ENCODE results near the gene PTPRT. TPM values are rescaled to one million over a fixed set of nuclear protein-coding genes. Genes with fewer than 3 reads are reported as not detected.

Gene PTPRT
- total RNA-seq, 2 donors from 2014 or later = 0.26 to 0.27 TPM

DNA sequence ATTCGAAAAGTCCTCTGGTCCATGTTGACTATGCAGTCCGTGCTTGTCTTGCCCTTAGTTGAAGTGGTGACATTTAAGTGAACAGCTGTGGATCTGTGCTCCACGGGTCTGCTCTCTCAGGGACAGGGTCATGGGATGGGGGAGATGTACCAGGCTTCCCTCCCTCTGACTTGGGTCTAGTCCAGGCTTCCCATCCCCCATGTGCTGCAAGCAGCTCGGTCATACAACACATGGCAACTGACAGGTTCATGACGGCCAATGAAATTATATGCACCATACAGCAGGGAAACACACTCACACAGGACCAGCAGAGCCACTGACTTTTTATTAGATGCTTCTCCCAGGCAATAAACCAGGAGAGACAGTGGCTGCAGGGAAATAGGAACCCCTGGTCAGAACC, 201.4 kb downstream of the PTPRT start:
- no peak for ATAC-seq
- DNase-seq = no peak
- intact Hi-C loops (cut with DNase I) = no loop called here

GRCh38 chr20:42987376-42988114, 202.2 kb downstream of the PTPRT start:
- intact Hi-C loops (cut with DNase I) = no loop called here
- ATAC-seq = no peak
- no peak for DNase-seq

DNA sequence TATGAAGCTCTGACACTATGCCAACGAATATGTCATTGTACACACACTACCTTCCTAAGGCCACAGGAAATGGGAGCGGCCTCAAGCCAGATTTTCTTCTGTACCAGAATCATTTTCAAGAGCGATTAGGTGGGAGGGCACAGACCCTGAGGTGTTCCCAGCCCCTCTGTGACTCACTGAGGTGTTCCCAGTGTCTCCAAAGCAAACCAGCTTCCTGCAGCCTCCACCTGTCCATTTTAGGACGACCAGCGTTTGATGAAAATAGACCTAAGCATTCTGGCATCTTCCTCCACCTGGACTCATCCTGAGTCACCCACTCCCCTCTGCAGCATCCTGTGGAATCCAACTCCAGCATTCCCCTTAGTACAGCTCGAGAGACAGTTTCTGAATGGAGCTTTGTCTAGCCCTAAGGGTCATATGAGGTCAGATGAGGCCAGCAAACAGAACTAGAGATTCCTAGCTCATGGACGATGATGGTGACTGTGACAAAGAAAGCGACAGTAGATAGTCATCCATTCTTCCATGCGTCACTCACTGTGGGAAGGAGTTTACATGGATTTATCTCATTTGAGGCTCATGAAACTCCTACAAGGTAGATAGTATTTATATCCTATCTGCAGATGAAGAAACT, 203.4 kb downstream of the PTPRT start:
- ATAC-seq = no peak
- intact Hi-C loops (cut with DNase I) = no loop called here
- no peak for DNase-seq

- intact Hi-C loops (cut with DNase I) = no loop called here
- ATAC-seq (no peak), DNase-seq (no peak)
Observed at GRCh38 chr20:42985628-42986027, 204.1 kb downstream of the PTPRT start.

DNA sequence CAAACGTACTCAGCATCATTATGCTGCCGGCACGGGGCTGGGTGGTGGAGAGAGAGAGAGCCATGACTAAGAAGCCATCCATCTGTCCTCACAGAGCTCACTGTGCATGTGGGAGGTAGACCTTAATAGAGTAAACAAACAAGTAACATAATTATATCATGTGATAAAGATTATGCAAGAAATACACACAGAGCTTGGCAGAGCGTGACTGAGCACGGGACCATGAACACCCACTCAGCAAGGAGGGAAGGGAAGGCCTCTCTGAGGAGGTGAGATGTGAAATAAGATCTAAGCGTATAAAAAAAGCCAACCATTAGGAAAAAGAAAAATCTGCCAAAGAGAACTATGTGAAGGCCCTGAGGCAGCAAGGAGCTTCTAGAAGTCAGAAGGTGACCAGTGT, 207.5 kb downstream of the PTPRT start:
- intact Hi-C loops (cut with DNase I) = no loop called here

DNA sequence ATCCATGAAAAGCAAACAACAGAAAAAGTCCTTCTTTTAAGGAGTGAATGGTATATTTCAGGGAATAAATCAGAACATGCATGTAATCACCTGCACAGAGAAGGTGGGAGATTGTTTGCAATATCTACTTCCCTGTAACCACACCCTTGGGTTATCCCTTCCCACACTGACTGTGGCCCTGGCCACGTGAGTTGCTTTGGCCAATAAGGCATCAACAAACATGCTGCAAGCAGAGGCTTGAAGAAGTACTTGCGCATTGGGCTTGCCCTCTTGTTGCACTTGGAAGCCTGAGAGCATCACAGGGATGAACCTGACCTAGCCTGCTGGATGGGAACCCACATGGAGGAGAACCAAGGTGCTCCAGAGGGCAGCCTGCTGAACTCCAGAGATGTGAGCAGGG, 208.5 kb downstream of the PTPRT start:
- intact Hi-C loops (cut with DNase I) = no loop called here

More for the DNA sequence above, 207.5 kb downstream of the PTPRT start:
- no peak for DNase-seq
- ATAC-seq = no peak

GRCh38 chr20:42979720-42980119, 210.0 kb downstream of the PTPRT start:
- DNase-seq = no peak
- ATAC-seq = no peak
- intact Hi-C loops (cut with DNase I) = no loop called here

More for the DNA sequence above, 208.5 kb downstream of the PTPRT start:
- ATAC-seq (no peak), DNase-seq (no peak)

GRCh38 chr20:42978184-42978974, 211.3 kb downstream of the PTPRT start:
- DNase-seq = no peak
- no peak for ATAC-seq
- intact Hi-C loops (cut with DNase I) = no loop called here

GRCh38 chr20:42975974-42976373, 213.7 kb downstream of the PTPRT start:
- no peak for ATAC-seq
- intact Hi-C loops (cut with DNase I) = no loop called here
- DNase-seq = no peak

GRCh38 chr20:42974347-42974746, 215.4 kb downstream of the PTPRT start:
- intact Hi-C loops (cut with DNase I) = no loop called here
- ATAC-seq (no peak), DNase-seq (no peak)

- DNase-seq (no peak), ATAC-seq (no peak)
- intact Hi-C loops (cut with DNase I) = no loop called here
Observed at GRCh38 chr20:42972591-42972990, 217.1 kb downstream of the PTPRT start.

GRCh38 chr20:42968746-42969145, 221.0 kb downstream of the PTPRT start:
- no peak for ATAC-seq
- DNase-seq = no peak
- intact Hi-C loops (cut with DNase I) = no loop called here

DNA sequence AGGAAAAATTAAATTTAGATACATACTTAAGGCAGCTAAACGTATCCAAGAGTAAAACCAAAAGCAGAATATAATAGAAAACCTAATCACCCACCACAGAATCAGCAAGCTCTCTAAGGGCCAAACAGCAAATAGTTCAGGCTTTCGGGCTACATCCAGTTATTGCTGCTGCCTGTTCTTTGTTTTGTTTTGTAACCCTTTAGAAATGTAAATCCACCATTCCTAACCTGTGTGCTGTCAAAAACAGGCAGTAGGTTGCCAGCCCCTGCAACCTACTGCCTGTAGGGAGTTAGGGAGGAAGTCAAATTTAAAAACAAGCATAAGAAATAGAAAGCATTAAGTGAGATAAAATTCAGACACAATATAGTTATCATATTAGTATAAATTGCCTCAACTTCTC, 225.9 kb downstream of the PTPRT start:
- ATAC-seq (no peak), DNase-seq (no peak)
- intact Hi-C loops (cut with DNase I) = no loop called here

DNA sequence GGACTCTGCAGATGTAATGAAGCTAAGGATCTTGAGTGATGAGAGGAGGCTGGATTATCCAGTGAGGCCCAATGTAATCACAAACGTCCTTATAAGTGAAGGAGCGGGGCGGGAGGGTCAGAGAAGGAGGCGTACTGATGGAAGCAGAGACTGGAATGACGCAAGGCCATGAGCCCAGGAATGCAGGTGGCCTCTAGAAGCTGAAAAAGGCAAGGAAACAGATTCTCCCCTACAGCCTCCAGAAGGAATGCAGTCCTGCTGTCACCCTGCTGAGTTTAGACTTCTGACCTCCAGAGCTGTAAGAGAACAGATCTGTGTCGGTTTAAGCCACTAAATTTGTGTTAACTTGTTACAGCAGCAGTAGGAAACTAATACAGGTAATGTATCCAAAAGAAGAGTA, 227.9 kb downstream of the PTPRT start:
- intact Hi-C loops (cut with DNase I) = no loop called here
- ATAC-seq (no peak), DNase-seq (no peak)

DNA sequence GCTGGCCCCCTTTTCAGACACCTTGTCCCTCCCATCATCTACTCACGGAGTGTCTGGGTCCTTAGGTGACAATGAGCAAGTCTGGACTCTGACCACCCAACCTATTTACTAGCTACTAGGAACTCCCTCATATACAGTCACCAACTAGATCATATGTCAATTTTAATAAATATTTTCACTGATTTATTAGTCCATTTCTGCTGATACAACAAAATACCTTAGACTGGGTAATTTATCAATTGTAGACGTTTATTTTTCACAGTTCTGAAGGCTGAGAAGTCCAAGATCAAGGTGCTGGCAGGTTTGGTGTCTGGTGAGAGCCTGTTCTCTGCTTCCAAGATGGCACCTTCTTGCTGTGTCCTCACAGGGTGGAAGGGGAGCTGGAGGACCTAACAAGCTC, 229.7 kb downstream of the PTPRT start:
- DNase-seq = no peak
- ATAC-seq = no peak
- intact Hi-C loops (cut with DNase I) = no loop called here

GRCh38 chr20:42958367-42959069, 231.2 kb downstream of the PTPRT start:
- ATAC-seq (no peak), DNase-seq (no peak)
- intact Hi-C loops (cut with DNase I) = no loop called here

- intact Hi-C loops (cut with DNase I) = no loop called here
- no peak for DNase-seq
- ATAC-seq = no peak
Observed at GRCh38 chr20:42957704-42958095, 232.0 kb downstream of the PTPRT start.

DNA sequence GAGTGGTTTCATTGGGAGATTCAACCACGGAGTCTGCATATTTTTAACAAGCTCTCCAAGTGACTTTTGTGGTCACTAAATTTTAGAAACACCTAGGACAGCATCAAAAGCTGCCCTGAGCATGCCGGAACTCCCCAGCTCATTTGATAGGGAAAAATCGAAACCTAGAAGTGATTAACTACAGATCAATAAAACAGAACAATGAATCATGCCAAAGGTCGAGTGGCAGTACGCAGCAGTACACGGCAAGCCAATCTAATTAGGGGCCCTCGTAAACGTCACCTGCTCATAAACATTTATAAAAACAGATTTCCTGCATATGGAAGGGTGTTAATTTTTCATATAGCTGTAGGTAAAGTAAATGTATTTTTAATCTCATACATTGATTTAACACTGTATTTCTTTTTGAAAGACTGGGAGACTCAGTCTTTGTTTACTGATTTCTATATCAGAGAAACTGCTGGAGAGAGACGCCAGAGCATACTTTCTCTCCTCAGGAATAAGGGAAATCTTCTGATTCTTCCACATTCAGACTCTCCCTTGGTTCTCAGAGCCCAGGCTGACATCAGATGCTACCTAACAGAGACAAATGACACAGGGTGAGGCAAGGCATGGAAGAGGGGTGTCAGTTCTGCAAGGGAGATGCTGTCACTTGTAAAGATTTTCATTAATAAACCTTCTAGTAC, 232.5 kb downstream of the PTPRT start:
- no peak for DNase-seq

GRCh38 chr20:42955713-42956112, 234.0 kb downstream of the PTPRT start:
- no peak for DNase-seq
- intact Hi-C loops (cut with DNase I) = no loop called here
- ATAC-seq = no peak

More for the DNA sequence above, 232.5 kb downstream of the PTPRT start:
- intact Hi-C loops (cut with DNase I) = no loop called here
- no peak for ATAC-seq

Data from left cardiac atrium (tissue), 4 donors.